T-helper 17 cell (primary cell): ENCODE results near the gene GPSM1. TPM values are rescaled to one million over a fixed set of nuclear protein-coding genes. Genes with fewer than 3 reads are reported as not detected.

Experiments
- ATAC-seq: fragments of 150-1000 bp; cut with Tn5 transposase; 2 replicates; pipeline ENCODE4 v1.10.0; 2021; ENCODE audit warnings: mild to moderate bottlenecking, moderate library complexity
- DNase-seq, 3 donors: peaks; one replicate each; pipeline versions ENCODE4 v3.0.0 to v3.0.0-alpha.2; 2020 to 2021
- H3K9me3 ChIP-seq: one replicate; pipeline ENCODE4 v1.7.0; 2013; ENCODE audit warnings: low read length, mild to moderate bottlenecking; ENCODE audit not compliant: control insufficient read depth, poor library complexity, severe bottlenecking
- H3K27ac Mint-ChIP-seq: one replicate; pipeline ENCODE4 v1.8.0; 2022; ENCODE audit warnings: mild to moderate bottlenecking, moderate library complexity, mixed read lengths
- H3K27me3 Mint-ChIP-seq: one replicate; pipeline ENCODE4 v1.8.0; 2022; ENCODE audit warnings: mixed read lengths
- H3K36me3 Mint-ChIP-seq: one replicate; pipeline ENCODE4 v1.8.0; 2022; ENCODE audit warnings: low read depth, mixed read lengths
- H3K4me1 Mint-ChIP-seq: one replicate; pipeline ENCODE4 v1.8.0; 2022; ENCODE audit warnings: mild to moderate bottlenecking, mixed read lengths
- H3K4me3 Mint-ChIP-seq: one replicate; pipeline ENCODE4 v1.8.0; 2022; ENCODE audit warnings: mild to moderate bottlenecking, moderate library complexity, mixed read lengths
- total RNA-seq, 4 donors: library from RNA in 2 of 4; stranded (reverse) in 2 of 4; gene quantifications; one replicate each; pipeline ENCODE4 v1.2.3 and lab custom pipeline; 2022 to 2026

Gene GPSM1
- total RNA-seq, 2 donors from 2014 or later, result 7.4 to 10.8 TPM

- H3K4me1 Mint-ChIP-seq, result peaks cover 17% of the 10 kb centered on the region
- no peak overlapping the region for H3K27ac Mint-ChIP-seq
- DNase-seq, result no peak
- no peak overlapping the region for H3K4me3 Mint-ChIP-seq
- H3K27me3 Mint-ChIP-seq, result no peaks in the 10 kb centered on the region
- peaks cover 6% of the 10 kb centered on the region for H3K36me3 Mint-ChIP-seq
- no peaks in the 10 kb centered on the region for H3K9me3 ChIP-seq
- ATAC-seq, result no peak
Measured at GRCh38 chr9:136394312-136395019, 67.1 kb downstream of the GPSM1 start.

DNA sequence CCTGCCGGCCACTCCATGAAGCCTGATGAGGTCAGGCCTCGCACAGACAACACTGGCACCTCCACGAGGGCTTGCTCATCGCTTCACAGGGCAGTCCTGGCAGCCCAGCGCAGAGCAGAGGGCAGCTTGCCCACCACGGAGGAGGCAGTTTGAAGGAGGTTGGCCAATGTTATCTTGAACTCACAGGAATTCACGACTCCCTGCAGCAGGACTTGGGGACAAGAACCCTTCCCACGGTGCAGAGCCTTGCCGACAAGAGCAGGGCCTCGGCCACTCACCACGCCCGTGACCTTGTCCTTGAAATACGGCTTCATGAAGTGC lies 67.6 kb downstream of the GPSM1 start:
- Mint-ChIP-seq H3K4me1 (peaks cover 15% of the 10 kb centered on the region), H3K27me3 (no peaks in the 10 kb centered on the region), H3K4me3 (no peak overlapping the region)

DNA sequence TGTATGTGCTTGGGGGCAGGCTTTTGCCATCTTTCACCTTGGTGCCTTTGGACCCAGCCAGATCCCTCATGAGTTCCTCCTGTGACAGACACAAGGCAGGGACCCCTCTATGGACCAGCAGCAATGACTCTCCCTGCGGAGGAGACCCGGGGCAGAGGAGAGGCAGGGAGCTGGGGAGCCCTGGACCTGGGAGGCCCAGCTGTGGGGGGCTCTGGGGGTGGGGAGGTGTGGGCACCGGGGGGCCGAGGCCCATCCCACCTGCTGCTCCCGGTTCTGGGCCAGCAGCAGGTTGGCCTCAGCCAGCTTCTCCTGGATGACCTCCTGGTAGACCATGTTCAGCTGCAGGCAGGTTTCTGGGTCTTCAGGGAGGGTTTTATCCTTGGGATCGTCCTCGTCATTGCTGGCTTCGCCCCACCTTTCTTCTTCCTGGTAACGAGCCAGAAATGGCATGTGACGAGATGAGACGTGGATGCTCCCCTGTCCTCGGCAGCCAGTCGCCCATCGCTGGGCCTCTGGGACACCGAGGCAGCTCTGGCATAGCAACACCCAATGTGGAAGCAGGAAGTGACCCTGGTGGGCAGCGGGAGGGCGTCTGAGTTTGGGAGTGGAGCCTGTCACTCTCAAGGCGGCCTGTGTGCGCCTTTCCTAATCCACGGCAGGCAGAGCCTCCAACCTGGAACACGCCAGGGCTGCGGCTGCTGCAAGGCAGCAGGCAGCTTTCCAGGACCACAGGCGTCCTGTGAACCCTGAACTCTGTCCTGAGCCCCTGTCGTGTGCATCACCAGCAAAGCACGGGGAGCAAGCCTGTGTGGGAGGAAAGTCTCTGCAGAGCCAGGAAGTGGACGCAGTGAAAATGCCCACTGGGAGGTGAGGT lies 68.2 kb downstream of the GPSM1 start:
- no peak overlapping the region for H3K4me3 Mint-ChIP-seq
- H3K36me3 Mint-ChIP-seq, result peaks cover 4% of the 10 kb centered on the region
- H3K9me3 ChIP-seq, result no peaks in the 10 kb centered on the region
- ATAC-seq (no peak), DNase-seq (no peak)
- H3K27ac Mint-ChIP-seq, result no peak overlapping the region
- peaks cover 17% of the 10 kb centered on the region for H3K4me1 Mint-ChIP-seq
- H3K27me3 Mint-ChIP-seq, result no peaks in the 10 kb centered on the region

More for the DNA sequence above, 67.6 kb downstream of the GPSM1 start:
- ATAC-seq, result no peak
- Mint-ChIP-seq H3K36me3 (peaks cover 4% of the 10 kb centered on the region), H3K27ac (no peak overlapping the region)
- DNase-seq, result no peak
- H3K9me3 ChIP-seq, result no peaks in the 10 kb centered on the region

GRCh38 chr9:136396219-136396515 lies 68.8 kb downstream of the GPSM1 start:
- Mint-ChIP-seq H3K36me3 (peaks cover 3% of the 10 kb centered on the region), H3K27me3 (no peaks in the 10 kb centered on the region), H3K27ac (no peak overlapping the region), H3K4me1 (peaks cover 18% of the 10 kb centered on the region), H3K4me3 (no peak overlapping the region)
- H3K9me3 ChIP-seq, result no peaks in the 10 kb centered on the region
- DNase-seq (no peak), ATAC-seq (no peak)

- no peaks in the 10 kb centered on the region for H3K36me3 Mint-ChIP-seq
Measured at GRCh38 chr9:136397643-136398042, 70.3 kb downstream of the GPSM1 start.

DNA sequence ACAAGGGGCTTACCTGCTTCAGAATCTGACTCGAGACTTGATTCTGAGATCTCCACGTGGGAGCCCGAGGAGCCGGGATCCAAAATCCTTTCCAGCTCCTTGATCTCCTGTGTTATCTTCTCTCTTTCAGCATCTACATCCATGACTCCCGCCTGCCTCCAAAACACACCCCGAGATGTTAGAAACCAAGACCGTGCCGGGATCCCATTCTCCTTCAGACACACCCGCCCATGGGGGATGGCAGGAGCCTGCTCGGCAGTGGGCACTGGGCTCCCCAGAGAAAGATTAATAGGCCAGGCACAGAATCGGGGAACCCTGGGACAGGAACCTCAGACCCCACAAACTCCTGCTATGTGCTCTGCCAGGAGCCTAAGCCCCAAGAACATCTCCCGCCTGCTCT lies 70.9 kb downstream of the GPSM1 start:
- Mint-ChIP-seq H3K36me3 (no peaks in the 10 kb centered on the region), H3K4me1 (peaks cover 18% of the 10 kb centered on the region), H3K4me3 (peak overlapping the region; percentile 87), H3K27ac (no peak overlapping the region), H3K27me3 (no peaks in the 10 kb centered on the region)
- no peaks in the 10 kb centered on the region for H3K9me3 ChIP-seq
- DNase-seq, result no peak
- ATAC-seq, result no peak

More at GRCh38 chr9:136397643-136398042, 70.3 kb downstream of the GPSM1 start:
- DNase-seq, result no peak
- no peak overlapping the region for H3K4me3 Mint-ChIP-seq
- no peak for ATAC-seq
- no peaks in the 10 kb centered on the region for H3K9me3 ChIP-seq
- no peak overlapping the region for H3K27ac Mint-ChIP-seq
- no peaks in the 10 kb centered on the region for H3K27me3 Mint-ChIP-seq
- peaks cover 17% of the 10 kb centered on the region for H3K4me1 Mint-ChIP-seq

DNA sequence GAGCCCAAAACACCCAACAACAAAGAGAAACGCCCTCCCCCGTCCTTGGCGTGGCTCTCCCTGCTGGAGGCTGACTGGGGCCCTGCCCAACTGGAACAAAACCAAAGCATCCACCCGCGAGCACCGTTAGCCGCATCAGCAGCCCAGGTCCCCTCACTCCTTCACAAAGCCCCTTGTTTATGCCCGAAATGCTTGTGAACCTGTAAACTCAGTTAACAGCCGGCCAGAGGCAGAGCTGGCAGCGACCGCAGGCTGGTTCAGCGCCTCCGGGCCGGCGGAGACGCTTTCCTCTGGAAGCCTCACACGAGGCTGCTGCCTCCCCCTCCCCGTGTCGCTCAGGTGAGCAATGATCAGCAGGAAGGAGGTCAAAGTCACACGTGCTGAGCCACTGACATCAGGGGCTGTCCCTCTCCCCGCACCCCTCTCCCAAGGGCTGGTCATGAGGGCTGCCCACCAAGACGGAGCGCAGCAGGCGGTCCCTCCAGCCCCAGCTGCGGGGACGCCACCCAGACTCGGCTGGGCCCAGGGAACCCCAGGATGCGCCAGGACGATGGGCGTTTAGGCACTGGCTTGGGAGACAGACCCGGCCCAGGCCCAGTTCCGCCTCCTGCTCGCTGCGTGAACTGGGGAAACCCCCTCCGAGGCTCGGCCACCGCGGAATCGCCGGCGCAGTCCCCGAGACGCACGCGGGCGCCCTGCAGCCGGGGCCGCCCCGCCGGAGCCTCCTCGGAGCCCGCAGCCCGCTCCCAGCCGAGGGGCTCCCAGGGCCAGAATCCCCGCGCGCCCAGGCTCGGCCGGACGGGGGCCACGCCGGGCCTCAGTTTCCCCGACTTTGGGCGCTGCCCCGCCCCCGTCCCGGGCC lies 72.1 kb downstream of the GPSM1 start:
- Mint-ChIP-seq H3K4me1 (peaks cover 27% of the 10 kb centered on the region), H3K27me3 (no peaks in the 10 kb centered on the region), H3K4me3 (peak overlapping the region; percentile 87), H3K27ac (peak overlapping the region; percentile 74), H3K36me3 (no peaks in the 10 kb centered on the region)
- no peaks in the 10 kb centered on the region for H3K9me3 ChIP-seq
- ATAC-seq (peak; percentile 13), DNase-seq (peak; percentile 29 to 44 (median 40))

- peak within 1 kb of the TSS; percentile 87 for H3K4me3 Mint-ChIP-seq
Measured at GRCh38 chr9:136400038-136400834, 72.9 kb downstream of the GPSM1 start, which contains the start of gene SNAPC4. TSS of gene SNAPC4 (minus strand) at chr9:136400170. CDS start at chr9:136398428, 1,742 bp downstream.

DNA sequence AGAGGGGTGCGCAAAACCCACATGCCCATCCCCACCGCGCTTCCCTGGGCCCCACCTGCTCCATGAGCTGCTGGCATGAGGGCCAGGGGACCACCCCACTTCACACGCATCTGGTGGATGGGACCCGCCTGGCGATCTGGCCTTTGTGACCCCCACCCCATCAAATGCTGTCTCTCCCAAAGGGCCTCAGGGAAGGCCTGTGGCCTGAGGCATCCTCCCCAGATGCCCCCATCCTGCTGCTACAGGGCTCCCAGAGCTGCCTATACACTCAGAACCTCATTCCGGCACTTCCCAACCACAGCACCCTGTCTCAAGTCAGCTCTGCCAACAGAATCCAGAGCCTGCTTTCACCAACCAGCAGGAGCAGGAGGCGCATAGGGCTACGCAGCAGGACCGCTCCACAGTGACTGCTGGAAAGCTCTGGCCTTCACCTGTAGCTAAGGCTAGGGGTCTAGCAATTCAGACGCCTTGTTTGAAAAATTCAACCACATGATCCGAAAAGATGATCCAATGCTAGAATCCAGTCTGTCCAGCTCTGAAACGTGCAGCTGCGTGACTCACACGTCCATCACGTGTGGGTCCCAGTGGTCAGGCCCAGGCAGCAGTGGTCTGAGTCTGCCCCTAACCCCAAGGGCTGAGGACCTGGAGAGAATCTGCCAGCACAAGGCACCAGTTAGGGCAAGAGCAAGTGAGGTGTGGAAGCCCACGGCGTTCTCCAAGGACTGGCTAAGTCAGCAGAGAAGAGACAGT lies 74.0 kb downstream of the GPSM1 start:
- peaks cover 41% of the 10 kb centered on the region for H3K4me1 Mint-ChIP-seq
- H3K36me3 Mint-ChIP-seq, result no peaks in the 10 kb centered on the region
- no peak for DNase-seq
- no peaks in the 10 kb centered on the region for H3K27me3 Mint-ChIP-seq
- no peak for ATAC-seq
- H3K4me3 Mint-ChIP-seq, result peak overlapping the region; percentile 28
- no peaks in the 10 kb centered on the region for H3K9me3 ChIP-seq
- H3K27ac Mint-ChIP-seq, result peak overlapping the region; percentile 92

More at GRCh38 chr9:136400038-136400834, 72.9 kb downstream of the GPSM1 start, which contains the start of gene SNAPC4:
- ATAC-seq (peak; percentile 63), DNase-seq (peak; percentile 83 to 88 (median 86))
- H3K36me3 Mint-ChIP-seq, result no peaks in the 10 kb centered on the region
- peaks cover 36% of the 10 kb centered on the region for H3K4me1 Mint-ChIP-seq
- no peaks in the 10 kb centered on the region for H3K27me3 Mint-ChIP-seq
- H3K9me3 ChIP-seq, result no peaks in the 10 kb centered on the region
- peak within 1 kb of the TSS; percentile 92 for H3K27ac Mint-ChIP-seq

GRCh38 chr9:136402067-136402466 lies 74.7 kb downstream of the GPSM1 start:
- H3K4me3 Mint-ChIP-seq, result no peak overlapping the region
- H3K9me3 ChIP-seq, result no peaks in the 10 kb centered on the region
- no peaks in the 10 kb centered on the region for H3K36me3 Mint-ChIP-seq
- H3K27me3 Mint-ChIP-seq, result no peaks in the 10 kb centered on the region
- H3K27ac Mint-ChIP-seq, result peak overlapping the region; percentile 92
- ATAC-seq, result no peak
- DNase-seq, result no peak
- H3K4me1 Mint-ChIP-seq, result peaks cover 41% of the 10 kb centered on the region

- H3K4me1 Mint-ChIP-seq, result peaks cover 38% of the 10 kb centered on the region
- H3K9me3 ChIP-seq, result no peaks in the 10 kb centered on the region
- H3K36me3 Mint-ChIP-seq, result no peaks in the 10 kb centered on the region
- peak overlapping the region; percentile 96 for H3K27ac Mint-ChIP-seq
- no peaks in the 10 kb centered on the region for H3K27me3 Mint-ChIP-seq
- ATAC-seq (peak; percentile 89), DNase-seq (peak; percentile 56 to 71 (median 66))
- H3K4me3 Mint-ChIP-seq, result peak overlapping the region; percentile 86
Measured at GRCh38 chr9:136403538-136403914, 76.2 kb downstream of the GPSM1 start.
